Vagina (tissue), 2 donors: ENCODE data around the gene GAST.
"Not testable (repeated sequence)": the region's sequence is repeated elsewhere in the genome, so short reads cannot be mapped to it uniquely, and the experiment has no call there.

Source experiments
- POLR2A ChIP-seq, 2 donors: fragments of 450-650 bp; IDR thresholded peaks; one replicate each; pipeline ENCODE4 v1.6.1; 2017; ENCODE audit warnings: antibody characterized with exemption in 2 of 2, mild to moderate bottlenecking in 2 of 2, moderate library complexity in 2 of 2
- POLR2AphosphoS5 ChIP-seq, 2 donors: sonication (generic); formaldehyde crosslinking; IDR thresholded peaks; one replicate each; pipeline ENCODE4 v1.9.0; 2017; ENCODE audit warnings: antibody characterized with exemption in 2 of 2, mild to moderate bottlenecking in 2 of 2, low read depth in 1 of 2; ENCODE audit not compliant: insufficient read depth in 1 of 2
- TF ChIP-seq, protein P1 (sequence below), 3 experiments: fragments of 450-650 bp in 2 of 3; fragments of 200-600 bp in 1 of 3; sonication (generic) in 1 of 3; IDR thresholded peaks; one replicate each; pipeline ENCODE4 v1.5.1; 2017 to 2019; ENCODE audit warnings: antibody characterized with exemption in 3 of 3, mild to moderate bottlenecking in 2 of 3, moderate library complexity in 2 of 3

DNA sequence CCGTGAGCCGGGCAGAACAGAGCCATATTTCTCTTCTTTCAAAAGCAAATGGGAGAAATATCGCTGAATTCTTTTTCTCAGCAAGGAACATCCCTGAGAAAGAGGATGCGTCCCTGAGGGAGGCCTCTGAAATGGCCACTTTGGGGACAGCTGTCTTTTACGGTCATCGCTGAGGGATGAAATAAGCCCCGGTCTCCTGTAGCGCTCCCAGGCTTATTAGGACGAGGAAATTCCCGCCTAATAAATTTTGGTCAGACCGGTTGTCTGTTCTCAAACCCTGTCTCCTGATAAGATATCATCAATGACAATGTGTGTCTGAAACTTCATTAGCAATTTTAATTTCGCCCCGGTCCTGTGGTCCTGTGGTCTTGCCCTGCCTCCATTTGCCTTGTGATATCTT is 26.4 kb upstream of the GAST start:
- TF ChIP-seq, protein P1, sequence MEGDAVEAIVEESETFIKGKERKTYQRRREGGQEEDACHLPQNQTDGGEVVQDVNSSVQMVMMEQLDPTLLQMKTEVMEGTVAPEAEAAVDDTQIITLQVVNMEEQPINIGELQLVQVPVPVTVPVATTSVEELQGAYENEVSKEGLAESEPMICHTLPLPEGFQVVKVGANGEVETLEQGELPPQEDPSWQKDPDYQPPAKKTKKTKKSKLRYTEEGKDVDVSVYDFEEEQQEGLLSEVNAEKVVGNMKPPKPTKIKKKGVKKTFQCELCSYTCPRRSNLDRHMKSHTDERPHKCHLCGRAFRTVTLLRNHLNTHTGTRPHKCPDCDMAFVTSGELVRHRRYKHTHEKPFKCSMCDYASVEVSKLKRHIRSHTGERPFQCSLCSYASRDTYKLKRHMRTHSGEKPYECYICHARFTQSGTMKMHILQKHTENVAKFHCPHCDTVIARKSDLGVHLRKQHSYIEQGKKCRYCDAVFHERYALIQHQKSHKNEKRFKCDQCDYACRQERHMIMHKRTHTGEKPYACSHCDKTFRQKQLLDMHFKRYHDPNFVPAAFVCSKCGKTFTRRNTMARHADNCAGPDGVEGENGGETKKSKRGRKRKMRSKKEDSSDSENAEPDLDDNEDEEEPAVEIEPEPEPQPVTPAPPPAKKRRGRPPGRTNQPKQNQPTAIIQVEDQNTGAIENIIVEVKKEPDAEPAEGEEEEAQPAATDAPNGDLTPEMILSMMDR (IDR thresholded peaks at IDR 0.05), result not testable (repeated sequence)
- TF ChIP-seq POLR2A (IDR thresholded peaks at IDR 0.05); POLR2AphosphoS5 (IDR thresholded peaks at IDR 0.05; ENCODE audit: insufficient read depth in 1 of 2, low read depth in 1 of 2): not testable (repeated sequence)
